Measurements from ENCODE around the gene ITGA2.

- TF ChIP-seq CTCF (IDR thresholded peaks at IDR 0.05; ENCODE audit: poor library complexity, severe bottlenecking) (no peak), POLR2AphosphoS5 (IDR thresholded peaks at IDR 0.05) (no peak), EP300 (conservative IDR thresholded peaks at IDR 0.05; ENCODE audit: poor library complexity, severe bottlenecking) (no peak)
Observed at GRCh38 chr5:53123702-53124101, 134.6 kb downstream of the ITGA2 start.
